ENCODE measurements around the gene RCOR3.
A peak's percentile ranks its signal among the peaks of the same experiment; 100 is the strongest.
"Not testable (repeated sequence)": the region's sequence is repeated elsewhere in the genome, so short reads cannot be mapped to it uniquely, and the experiment has no call there.

Gene RCOR3

GRCh38 chr1:211341999-211342398 lies 82.8 kb downstream of the RCOR3 start:
- DNase-seq = no peak

- DNase-seq = no peak
Measured at GRCh38 chr1:211343607-211344006, 84.4 kb downstream of the RCOR3 start.

GRCh38 chr1:211344152-211344618 lies 85.0 kb downstream of the RCOR3 start:
- DNase-seq = peak; percentile 35

- no peak for DNase-seq
Measured at GRCh38 chr1:211345719-211346118, 86.6 kb downstream of the RCOR3 start.

GRCh38 chr1:211347077-211347844 lies 88.1 kb downstream of the RCOR3 start:
- no peak for DNase-seq

- no peak for DNase-seq
Measured at GRCh38 chr1:211348547-211348946, 89.4 kb downstream of the RCOR3 start.

- no peak for DNase-seq
Measured at GRCh38 chr1:211349741-211350140, 90.6 kb downstream of the RCOR3 start.

GRCh38 chr1:211352055-211352454 lies 92.9 kb downstream of the RCOR3 start:
- DNase-seq = not testable (repeated sequence)

GRCh38 chr1:211352465-211352864 lies 93.3 kb downstream of the RCOR3 start:
- no peak for DNase-seq

- peak; percentile 68 for DNase-seq
Measured at GRCh38 chr1:211352985-211353515, 93.9 kb downstream of the RCOR3 start.

GRCh38 chr1:211353562-211354212 lies 94.5 kb downstream of the RCOR3 start:
- no peak for DNase-seq

GRCh38 chr1:211355873-211356272 lies 96.7 kb downstream of the RCOR3 start:
- no peak for DNase-seq

- DNase-seq = no peak
Measured at GRCh38 chr1:211356723-211357407, 97.7 kb downstream of the RCOR3 start.

GRCh38 chr1:211358685-211359084 lies 99.5 kb downstream of the RCOR3 start:
- DNase-seq = no peak

GRCh38 chr1:211359876-211360275 lies 100.7 kb downstream of the RCOR3 start:
- DNase-seq = no peak

GRCh38 chr1:211361202-211361601 lies 102.0 kb downstream of the RCOR3 start:
- no peak for DNase-seq
